Ureter (tissue), 1 donor: Measurements from ENCODE around the gene TMIGD2. TPM values are rescaled to one million over a fixed set of nuclear protein-coding genes. Genes with fewer than 3 reads are reported as not detected.
"Not testable (repeated sequence)": the region's sequence is repeated elsewhere in the genome, so short reads cannot be mapped to it uniquely, and the experiment has no call there.

Source experiments
- DNase-seq: peaks from one replicate; pipeline ENCODE4 v3.0.0-alpha.2; 2020; ENCODE audit warnings: low spot score
- total RNA-seq: library from RNA; stranded (reverse); gene quantifications from one replicate; pipeline ENCODE4 v1.2.4, GENCODE V29; 2023
- donor health status: DM: yes; HTN: yes; CAD: no.

TMIGD2 gene
- total RNA-seq, 1 donor from 2014 or later: 1.2 TPM

- DNase-seq: no peak
These were observed 4.0 kb downstream of the TMIGD2 start for GRCh38 chr19:4297901-4298809.

GRCh38 chr19:4295972-4296771 lies 6.0 kb downstream of the TMIGD2 start:
- DNase-seq: no peak

GRCh38 chr19:4294389-4294788 lies 7.8 kb downstream of the TMIGD2 start:
- DNase-seq: no peak

- no peak for DNase-seq
These were observed 9.7 kb downstream of the TMIGD2 start for GRCh38 chr19:4292515-4292914.

- no peak for DNase-seq
These were observed 10.9 kb downstream of the TMIGD2 start for GRCh38 chr19:4291184-4291732.

GRCh38 chr19:4288091-4288777 lies 14.0 kb downstream of the TMIGD2 start:
- DNase-seq: no peak

- not testable (repeated sequence) for DNase-seq
These were observed 16.0 kb downstream of the TMIGD2 start for GRCh38 chr19:4286141-4286540.

GRCh38 chr19:4284974-4285373 lies 17.2 kb downstream of the TMIGD2 start:
- no peak for DNase-seq

- DNase-seq: no peak
These were observed 17.8 kb downstream of the TMIGD2 start for GRCh38 chr19:4284176-4284958.

GRCh38 chr19:4279530-4280422 lies 22.4 kb downstream of the TMIGD2 start:
- DNase-seq: no peak

GRCh38 chr19:4279267-4279529 lies 23.0 kb downstream of the TMIGD2 start:
- DNase-seq: no peak

GRCh38 chr19:4278419-4279266 lies 23.5 kb downstream of the TMIGD2 start, which contains the start of gene SHD:
Gene SHD, plus strand, starts transcription at chr19:4279266. Its CDS starts 798 bp downstream, at chr19:4280064.
- DNase-seq: no peak

GRCh38 chr19:4278010-4278409 lies 24.2 kb downstream of the TMIGD2 start:
- no peak for DNase-seq

- no peak for DNase-seq
These were observed 24.9 kb downstream of the TMIGD2 start for GRCh38 chr19:4277191-4277696.

- not testable (repeated sequence) for DNase-seq
These were observed 27.9 kb downstream of the TMIGD2 start for GRCh38 chr19:4274321-4274686.

GRCh38 chr19:4272894-4273293 lies 29.3 kb downstream of the TMIGD2 start:
- DNase-seq: no peak

- DNase-seq: no peak
These were observed 33.3 kb downstream of the TMIGD2 start for GRCh38 chr19:4268816-4269430.
